ENCODE measurements around the gene TMEM203. TPM values are rescaled to one million over a fixed set of nuclear protein-coding genes. Genes with fewer than 3 reads are reported as not detected.

Gene TMEM203
- polyA plus RNA-seq, 1 donor from 2014 or later = 61.1 TPM

- Histone ChIP-seq H3K27me3 (ENCODE audit: insufficient read depth, low read depth, low read length) (no peaks in the 10 kb centered on the region), H3F3A (ENCODE audit: insufficient read depth, low read length, poor library complexity, severe bottlenecking) (no peaks in the 10 kb centered on the region), H4K20me1 (ENCODE audit: insufficient read depth) (no peaks in the 10 kb centered on the region), H3K36me3 (ENCODE audit: insufficient read depth, low read length) (no peaks in the 10 kb centered on the region), H3K4me2 (ENCODE audit: low read length) (no peak overlapping the region), H3K9ac (ENCODE audit: low read length) (no peak overlapping the region), H2AFZ (ENCODE audit: low read depth, low read length) (no peak overlapping the region), H3K9me2 (ENCODE audit: insufficient read depth, low read length) (no peaks in the 10 kb centered on the region), H3K79me2 (replicated peaks; ENCODE audit: insufficient read depth, low read length) (peaks cover 1% of the 10 kb centered on the region), H3K27ac (ENCODE audit: low read length) (no peak overlapping the region), H3K9me3 (ENCODE audit: low read length) (no peaks in the 10 kb centered on the region), H3K4me3 (ENCODE audit: low read length) (no peak overlapping the region)
- TF ChIP-seq REST (IDR thresholded peaks at IDR 0.05; ENCODE audit: borderline replicate concordance) (no peak), RAD21 (conservative IDR thresholded peaks at IDR 0.05) (no peak), EP300 (conservative IDR thresholded peaks at IDR 0.05; ENCODE audit: poor library complexity, severe bottlenecking) (no peak), TAF1 (IDR thresholded peaks at IDR 0.05; ENCODE audit: low read depth) (no peak), POLR2AphosphoS5 (IDR thresholded peaks at IDR 0.05) (no peak), MXI1 (conservative IDR thresholded peaks at IDR 0.05; ENCODE audit: poor library complexity, severe bottlenecking) (no peak), CTCF (IDR thresholded peaks at IDR 0.05; ENCODE audit: poor library complexity, severe bottlenecking) (no peak), EZH2 (IDR thresholded peaks at IDR 0.05; ENCODE audit: borderline replicate concordance, insufficient read depth, low read length, poor library complexity, severe bottlenecking) (no peak), SMC3 (conservative IDR thresholded peaks at IDR 0.05; ENCODE audit: poor library complexity) (no peak)
Measured at GRCh38 chr9:137247916-137248175, 42.4 kb upstream of the TMEM203 start.

- Histone ChIP-seq H3K36me3 (ENCODE audit: insufficient read depth, low read length) (no peaks in the 10 kb centered on the region), H3K4me3 (ENCODE audit: low read length) (no peak overlapping the region), H3K4me2 (ENCODE audit: low read length) (no peak overlapping the region), H3K27ac (ENCODE audit: low read length) (no peak overlapping the region), H2AFZ (ENCODE audit: low read depth, low read length) (no peak overlapping the region), H3K79me2 (replicated peaks; ENCODE audit: insufficient read depth, low read length) (peaks cover 6% of the 10 kb centered on the region), H3K9ac (ENCODE audit: low read length) (no peak overlapping the region), H4K20me1 (ENCODE audit: insufficient read depth) (no peaks in the 10 kb centered on the region), H3K27me3 (ENCODE audit: insufficient read depth, low read depth, low read length) (no peaks in the 10 kb centered on the region), H3F3A (ENCODE audit: insufficient read depth, low read length, poor library complexity, severe bottlenecking) (no peaks in the 10 kb centered on the region), H3K9me3 (ENCODE audit: low read length) (no peaks in the 10 kb centered on the region), H3K9me2 (ENCODE audit: insufficient read depth, low read length) (no peaks in the 10 kb centered on the region)
- TF ChIP-seq POLR2AphosphoS5 (IDR thresholded peaks at IDR 0.05) = no peak
Measured at GRCh38 chr9:137247135-137247915, 41.9 kb upstream of the TMEM203 start.
